HCT116 (cell line): Measurements from ENCODE around the gene HDDC3.

Source experiments
- EGR1 ChIP-seq: IDR thresholded peaks from 2 replicates; pipeline ENCODE4 v1.6.1; 2012; ENCODE audit warnings: low read depth
- EZH2 ChIP-seq: fragments of 200-600 bp; sonication (generic); IDR thresholded peaks from 2 replicates; pipeline ENCODE4 v1.6.1; 2017; ENCODE audit warnings: antibody characterized with exemption, mixed run types
- POLR2AphosphoS5 ChIP-seq: IDR thresholded peaks from 2 replicates; pipeline ENCODE4 v1.6.1; 2011; ENCODE audit warnings: mild to moderate bottlenecking, low read depth, low read length, moderate library complexity
- RAD21 ChIP-seq: IDR thresholded peaks from 2 replicates; pipeline ENCODE4 v1.6.1; 2012; ENCODE audit warnings: low read depth, mild to moderate bottlenecking
- YY1 ChIP-seq: IDR thresholded peaks from 2 replicates; pipeline ENCODE4 v1.6.1; 2011; ENCODE audit warnings: low read length, low read depth, moderate library complexity, mild to moderate bottlenecking; ENCODE audit not compliant: insufficient replicate concordance; ENCODE audit errors: extremely low read depth
- TF ChIP-seq, protein P1 (sequence below), 3 experiments: fragments of 200-600 bp in 1 of 3; sonication (generic) in 1 of 3; IDR thresholded peaks in 2 of 3; conservative IDR thresholded peaks in 1 of 3; 2 replicates each; pipeline ENCODE4 v1.5.1; 2012 to 2017; ENCODE audit warnings: low read depth in 2 of 3, low read length in 2 of 3, antibody characterized with exemption in 1 of 3, borderline replicate concordance in 1 of 3, control low read depth in 1 of 3, mild to moderate bottlenecking in 1 of 3, mixed read lengths in 1 of 3, mixed run types in 1 of 3, moderate library complexity in 1 of 3; ENCODE audit not compliant: insufficient read depth in 1 of 3
- TF ChIP-seq, protein P2 (sequence below): IDR thresholded peaks from 2 replicates; pipeline ENCODE4 v1.6.1; 2012; ENCODE audit warnings: low read depth

DNA sequence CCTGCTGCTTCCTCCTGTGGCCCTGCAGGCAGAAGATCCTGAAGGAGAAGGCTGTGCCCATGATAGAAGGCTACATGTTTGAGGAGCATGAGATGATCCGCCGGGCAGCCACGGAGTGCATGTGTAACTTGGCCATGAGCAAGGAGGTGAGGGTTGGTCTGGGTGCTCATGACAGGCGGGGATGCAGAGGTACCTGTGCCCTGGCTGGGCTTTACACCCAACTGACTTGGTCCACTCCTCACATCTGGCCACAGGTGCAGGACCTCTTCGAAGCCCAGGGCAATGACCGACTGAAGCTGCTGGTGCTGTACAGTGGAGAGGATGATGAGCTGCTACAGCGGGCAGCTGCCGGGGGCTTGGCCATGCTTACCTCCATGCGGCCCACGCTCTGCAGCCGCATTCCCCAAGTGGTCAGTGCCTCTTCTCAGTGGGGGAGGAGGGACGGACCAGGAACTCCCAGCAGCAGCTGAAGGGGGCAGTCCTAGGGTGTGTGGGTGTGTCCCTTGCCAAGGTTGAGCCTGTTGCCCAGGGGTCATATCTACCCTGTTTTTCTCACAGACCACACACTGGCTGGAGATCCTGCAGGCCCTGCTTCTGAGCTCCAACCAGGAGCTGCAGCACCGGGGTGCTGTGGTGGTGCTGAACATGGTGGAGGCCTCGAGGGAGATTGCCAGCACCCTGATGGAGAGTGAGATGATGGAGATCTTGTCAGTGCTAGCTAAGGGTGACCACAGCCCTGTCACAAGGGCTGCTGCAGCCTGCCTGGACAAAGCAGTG is 20.7 kb upstream of the HDDC3 start:
- TF ChIP-seq, protein P1, sequence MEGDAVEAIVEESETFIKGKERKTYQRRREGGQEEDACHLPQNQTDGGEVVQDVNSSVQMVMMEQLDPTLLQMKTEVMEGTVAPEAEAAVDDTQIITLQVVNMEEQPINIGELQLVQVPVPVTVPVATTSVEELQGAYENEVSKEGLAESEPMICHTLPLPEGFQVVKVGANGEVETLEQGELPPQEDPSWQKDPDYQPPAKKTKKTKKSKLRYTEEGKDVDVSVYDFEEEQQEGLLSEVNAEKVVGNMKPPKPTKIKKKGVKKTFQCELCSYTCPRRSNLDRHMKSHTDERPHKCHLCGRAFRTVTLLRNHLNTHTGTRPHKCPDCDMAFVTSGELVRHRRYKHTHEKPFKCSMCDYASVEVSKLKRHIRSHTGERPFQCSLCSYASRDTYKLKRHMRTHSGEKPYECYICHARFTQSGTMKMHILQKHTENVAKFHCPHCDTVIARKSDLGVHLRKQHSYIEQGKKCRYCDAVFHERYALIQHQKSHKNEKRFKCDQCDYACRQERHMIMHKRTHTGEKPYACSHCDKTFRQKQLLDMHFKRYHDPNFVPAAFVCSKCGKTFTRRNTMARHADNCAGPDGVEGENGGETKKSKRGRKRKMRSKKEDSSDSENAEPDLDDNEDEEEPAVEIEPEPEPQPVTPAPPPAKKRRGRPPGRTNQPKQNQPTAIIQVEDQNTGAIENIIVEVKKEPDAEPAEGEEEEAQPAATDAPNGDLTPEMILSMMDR (IDR thresholded peaks at IDR 0.05 in 2 of 3, conservative IDR thresholded peaks at IDR 0.05 in 1 of 3; ENCODE audit: borderline replicate concordance in 1 of 3, insufficient read depth in 1 of 3, low read depth in 2 of 3, low read length in 2 of 3): no peak
- no peak for TF ChIP-seq EZH2
- TF ChIP-seq, protein P2, sequence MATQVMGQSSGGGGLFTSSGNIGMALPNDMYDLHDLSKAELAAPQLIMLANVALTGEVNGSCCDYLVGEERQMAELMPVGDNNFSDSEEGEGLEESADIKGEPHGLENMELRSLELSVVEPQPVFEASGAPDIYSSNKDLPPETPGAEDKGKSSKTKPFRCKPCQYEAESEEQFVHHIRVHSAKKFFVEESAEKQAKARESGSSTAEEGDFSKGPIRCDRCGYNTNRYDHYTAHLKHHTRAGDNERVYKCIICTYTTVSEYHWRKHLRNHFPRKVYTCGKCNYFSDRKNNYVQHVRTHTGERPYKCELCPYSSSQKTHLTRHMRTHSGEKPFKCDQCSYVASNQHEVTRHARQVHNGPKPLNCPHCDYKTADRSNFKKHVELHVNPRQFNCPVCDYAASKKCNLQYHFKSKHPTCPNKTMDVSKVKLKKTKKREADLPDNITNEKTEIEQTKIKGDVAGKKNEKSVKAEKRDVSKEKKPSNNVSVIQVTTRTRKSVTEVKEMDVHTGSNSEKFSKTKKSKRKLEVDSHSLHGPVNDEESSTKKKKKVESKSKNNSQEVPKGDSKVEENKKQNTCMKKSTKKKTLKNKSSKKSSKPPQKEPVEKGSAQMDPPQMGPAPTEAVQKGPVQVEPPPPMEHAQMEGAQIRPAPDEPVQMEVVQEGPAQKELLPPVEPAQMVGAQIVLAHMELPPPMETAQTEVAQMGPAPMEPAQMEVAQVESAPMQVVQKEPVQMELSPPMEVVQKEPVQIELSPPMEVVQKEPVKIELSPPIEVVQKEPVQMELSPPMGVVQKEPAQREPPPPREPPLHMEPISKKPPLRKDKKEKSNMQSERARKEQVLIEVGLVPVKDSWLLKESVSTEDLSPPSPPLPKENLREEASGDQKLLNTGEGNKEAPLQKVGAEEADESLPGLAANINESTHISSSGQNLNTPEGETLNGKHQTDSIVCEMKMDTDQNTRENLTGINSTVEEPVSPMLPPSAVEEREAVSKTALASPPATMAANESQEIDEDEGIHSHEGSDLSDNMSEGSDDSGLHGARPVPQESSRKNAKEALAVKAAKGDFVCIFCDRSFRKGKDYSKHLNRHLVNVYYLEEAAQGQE: no peak
- no peak for TF ChIP-seq EGR1
- TF ChIP-seq YY1: no peak
- no peak for TF ChIP-seq POLR2AphosphoS5
- TF ChIP-seq RAD21: no peak
